Thyroid gland (tissue), 4 donors: ENCODE results near the gene STX12. TPM values are rescaled to one million over a fixed set of nuclear protein-coding genes. Genes with fewer than 3 reads are reported as not detected.

Experiments used
- DNase-seq, 2 donors: peaks; one replicate each; pipeline ENCODE4 v3.0.0-alpha.2; 2019
- H3K27ac ChIP-seq, 3 donors: fragments of 200-600 bp; sonication (generic); 1 replicate in 2 of 3; 2 replicates in 1 of 3; pipeline ENCODE4 v1.5.1; 2016 to 2019; ENCODE audit warnings: mild to moderate bottlenecking in 1 of 3, moderate library complexity in 1 of 3
- H3K27me3 ChIP-seq: fragments of 200-600 bp; sonication (generic); one replicate; pipeline ENCODE4 v1.5.1; 2019
- H3K36me3 ChIP-seq, 2 donors: fragments of 200-600 bp; sonication (generic); one replicate each; pipeline ENCODE4 v1.5.1; 2016 to 2019
- H3K4me1 ChIP-seq, 2 donors: fragments of 200-600 bp; sonication (generic); one replicate each; pipeline ENCODE4 v1.5.1; 2017 to 2019
- H3K4me3 ChIP-seq, 3 donors: fragments of 200-600 bp; sonication (generic); replicated peaks in 1 of 3; 1 replicate in 2 of 3; 2 replicates in 1 of 3; pipeline ENCODE4 v1.5.1; 2016; ENCODE audit warnings: mild to moderate bottlenecking in 1 of 3
- H3K9me3 ChIP-seq: fragments of 200-600 bp; sonication (generic); one replicate; pipeline ENCODE4 v1.5.1; 2017
- CTCF ChIP-seq, 6 experiments: fragments of 200-600 bp in 3 of 6; fragments of 450-650 bp in 3 of 6; sonication (generic) in 3 of 6; IDR thresholded peaks; one replicate each; pipeline ENCODE4 v1.5.1; 2016 to 2019; ENCODE audit warnings: antibody characterized with exemption in 6 of 6, mild to moderate bottlenecking in 2 of 6, inconsistent platforms in 1 of 6, moderate library complexity in 1 of 6
- POLR2A ChIP-seq, 2 donors: fragments of 450-650 bp; IDR thresholded peaks; one replicate each; pipeline ENCODE4 v1.6.1; 2017; ENCODE audit warnings: antibody characterized with exemption in 2 of 2, mild to moderate bottlenecking in 2 of 2, moderate library complexity in 1 of 2
- WGBS, 2 donors: methylation state at CpG; one replicate each; pipeline ENCODE4 v1.1.5; 2017; 5-methylcytosine and 5-hydroxymethylcytosine counted together
- intact Hi-C: fragments of 100-400 bp; cut with DNase I; formaldehyde crosslinking; loops from one replicate; pipeline ENCODE4 v1.15.1; 2023
- total RNA-seq, 4 donors: library from RNA; depleted of rRNA; stranded (reverse); fragments of >200 nt; gene quantifications; one replicate each; pipeline ENCODE4 v1.2.3, GENCODE V29; 2016

Gene STX12
- total RNA-seq, 4 donors from 2014 or later = 169 to 265 (median 221) TPM

- H3K27me3 ChIP-seq = no peaks in the 10 kb centered on the region
- H3K9me3 ChIP-seq = no peaks in the 10 kb centered on the region
- no peak overlapping the region for H3K4me3 ChIP-seq
- TF ChIP-seq CTCF (IDR thresholded peaks at IDR 0.05) (no peak), POLR2A (IDR thresholded peaks at IDR 0.05) (no peak)
- 97 to 100% methylated on average over 1 of the region's 1 CpG for WGBS, 2 donors
- DNase-seq = no peak
- intact Hi-C loops = no loop called here
- peak overlapping the region in 1 of 3 donors; percentile 9 for H3K27ac ChIP-seq
- H3K4me1 ChIP-seq = peaks cover 0 to 9% of the 10 kb centered on the region in 2 donors
- peaks cover 0 to 16% of the 10 kb centered on the region in 2 donors for H3K36me3 ChIP-seq
These were observed 11.0 kb upstream of the STX12 start for GRCh38 chr1:27762033-27762432.

GRCh38 chr1:27763358-27763757 lies 9.7 kb upstream of the STX12 start:
- TF ChIP-seq POLR2A (IDR thresholded peaks at IDR 0.05) (no peak), CTCF (IDR thresholded peaks at IDR 0.05) (no peak)
- Histone ChIP-seq H3K27me3 (no peaks in the 10 kb centered on the region), H3K36me3 (peaks cover 0 to 16% of the 10 kb centered on the region in 2 donors), H3K4me3 (no peak overlapping the region), H3K4me1 (peaks cover 0 to 9% of the 10 kb centered on the region in 2 donors), H3K9me3 (no peaks in the 10 kb centered on the region), H3K27ac (peak overlapping the region in 2 of 3 donors; percentile 19 to 26)
- DNase-seq = peak; percentile 52 to 65
- WGBS, 2 donors = 64 to 72% methylated on average over 4 of the region's 4 CpGs
- intact Hi-C loops = no loop called here

GRCh38 chr1:27770293-27770830 lies 2.7 kb upstream of the STX12 start:
- Histone ChIP-seq H3K36me3 (no peaks in the 10 kb centered on the region), H3K4me3 (no peak overlapping the region), H3K27ac (no peak overlapping the region), H3K4me1 (peaks cover 14 to 21% of the 10 kb centered on the region in 2 donors), H3K9me3 (no peaks in the 10 kb centered on the region), H3K27me3 (no peaks in the 10 kb centered on the region)
- WGBS, 2 donors = 57 to 71% methylated on average over 2 of the region's 2 CpGs
- intact Hi-C loops = no loop called here
- TF ChIP-seq CTCF (IDR thresholded peaks at IDR 0.05) (no peak), POLR2A (IDR thresholded peaks at IDR 0.05) (no peak)
- DNase-seq = no peak

DNA sequence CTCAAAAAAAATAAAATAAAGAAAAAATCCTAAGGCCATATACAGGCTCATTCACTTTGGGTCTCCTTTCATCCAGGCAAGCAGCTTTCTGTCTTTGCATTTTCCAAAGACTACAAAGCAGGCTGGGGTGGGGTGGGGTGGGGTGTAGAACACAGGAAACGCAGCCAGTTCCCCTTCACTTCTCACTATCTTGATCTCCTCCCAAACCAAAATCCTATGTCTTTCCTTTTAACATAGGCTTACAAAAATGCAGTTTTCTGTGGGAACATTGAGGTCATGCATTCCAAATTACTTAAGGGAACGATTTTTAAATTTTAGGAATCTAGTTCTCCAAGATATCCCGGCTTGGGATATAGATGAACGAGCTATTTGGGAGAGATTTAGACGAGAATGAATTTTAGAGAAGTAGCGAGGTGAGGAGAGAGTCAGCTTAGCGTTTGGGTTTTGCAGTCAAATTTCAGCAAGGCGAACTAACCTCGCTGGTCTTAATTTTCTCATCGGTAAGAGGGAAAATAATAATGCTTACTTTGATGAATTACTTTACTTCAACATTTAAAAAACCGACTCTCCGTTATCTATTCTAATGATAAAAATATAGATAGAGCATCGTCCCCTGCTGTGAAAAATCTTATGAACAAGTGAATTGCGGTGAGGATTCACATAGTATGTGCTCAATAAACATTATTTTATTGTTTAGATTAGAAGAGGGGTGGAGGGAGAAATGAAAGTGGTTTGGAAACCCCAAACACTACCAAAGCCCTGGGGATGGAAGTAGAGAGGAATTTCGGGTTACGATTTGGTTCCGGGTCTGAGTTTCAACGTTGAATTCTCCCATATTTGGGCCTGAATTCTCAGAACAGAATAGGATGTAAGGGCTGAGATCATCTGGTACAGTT lies 735 bp upstream of the STX12 start:
- TF ChIP-seq CTCF (IDR thresholded peaks at IDR 0.05) (no peak), POLR2A (IDR thresholded peaks at IDR 0.05) (no peak)
- intact Hi-C loops = no loop called here

More for the DNA sequence above, 735 bp upstream of the STX12 start:
- no peak for DNase-seq
- H3K36me3 ChIP-seq = no peaks in the 10 kb centered on the region
- H3K9me3 ChIP-seq = no peaks in the 10 kb centered on the region
- peaks cover 33 to 40% of the 10 kb centered on the region in 2 donors for H3K4me1 ChIP-seq
- 26 to 27% methylated on average over 18 of the region's 18 CpGs for WGBS, 2 donors
- H3K4me3 ChIP-seq = peak overlapping the region in 1 of 3 donors; percentile 10
- no peaks in the 10 kb centered on the region for H3K27me3 ChIP-seq
- peak overlapping the region; percentile 50 to 98 (median 71) for H3K27ac ChIP-seq
